Hematopoietic multipotent progenitor cell treated with erythropoietin and hydrocortisone succinate and interleukin-3 and kit ligand, for 15 days (in vitro differentiated cells): ENCODE results near the gene APLN.

Source experiments
- DNase-seq: peaks from one replicate; pipeline ENCODE4 v3.0.0-alpha.2; 2015; ENCODE audit warnings: low spot score

Gene APLN

GRCh38 chrX:129596077-129596476 is 58.7 kb downstream of the APLN start:
- no peak for DNase-seq
